B cell (primary cell): Measurements from ENCODE around the gene TNFRSF12A.

Experiments
- CTCF ChIP-seq: fragments of 200-600 bp; IDR thresholded peaks from one replicate; pipeline ENCODE4 v1.8.0; 2022; ENCODE audit warnings: antibody characterized with exemption, mild to moderate bottlenecking
- EZH2 ChIP-seq: IDR thresholded peaks from 2 replicates; pipeline ENCODE4 v1.6.1; 2012; ENCODE audit warnings: borderline replicate concordance, low read depth, mild to moderate bottlenecking, moderate library complexity, low read length; ENCODE audit not compliant: insufficient read depth, poor library complexity, severe bottlenecking

GRCh38 chr16:2996298-2996697 lies 23.9 kb upstream of the TNFRSF12A start:
- TF ChIP-seq CTCF (no peak), EZH2 (no peak)
